Measurements from ENCODE around the gene HSF5. TPM values are rescaled to one million over a fixed set of nuclear protein-coding genes. Genes with fewer than 3 reads are reported as not detected.

Gene HSF5
- polyA plus RNA-seq, 3 donors = 0.07 TPM; not detected in 2

GRCh38 chr17:58396173-58396572 is 92.0 kb downstream of the HSF5 start:
- no peak for TF ChIP-seq CTCF (IDR thresholded peaks at IDR 0.05)
- Histone ChIP-seq H3K9ac (ENCODE audit: insufficient read depth, low read length, poor library complexity, severe bottlenecking) (no peak overlapping the region), H3K4me2 (replicated peaks; ENCODE audit: extremely low read depth, low read length, poor library complexity, severe bottlenecking) (no peak overlapping the region), H2AFZ (ENCODE audit: insufficient read depth, low read depth, low read length, poor library complexity, severe bottlenecking) (no peak overlapping the region), H3K27ac (ENCODE audit: low read depth in 1 of 2, low read length in 2 of 2) (no peak overlapping the region), H3K4me1 (ENCODE audit: control insufficient read depth in 1 of 2, insufficient read depth in 2 of 2, low read length in 2 of 2) (no peaks in the 10 kb centered on the region), H3K9me3 (replicated peaks in 1 of 2; ENCODE audit: control insufficient read depth in 1 of 2, insufficient read depth in 1 of 2, low read length in 2 of 2) (no peaks in the 10 kb centered on the region), H3K79me2 (ENCODE audit: insufficient read depth, low read length) (no peaks in the 10 kb centered on the region), H3K36me3 (replicated peaks in 1 of 2; ENCODE audit: control insufficient read depth in 1 of 2, insufficient read depth in 2 of 2, low read length in 2 of 2) (no peaks in the 10 kb centered on the region), H3K4me3 (replicated peaks in 1 of 3; ENCODE audit: low read depth in 2 of 3, low read length in 3 of 3) (no peak overlapping the region), H3K27me3 (ENCODE audit: control insufficient read depth in 2 of 2, insufficient read depth in 2 of 2, low read length in 2 of 2) (peaks cover 0 to 2% of the 10 kb centered on the region in 2 donors), H4K20me1 (ENCODE audit: insufficient read depth, low read length) (no peaks in the 10 kb centered on the region)
- no peaks in the 10 kb centered on the region for H3K36me3 Mint-ChIP-seq
- H3K27me3 Mint-ChIP-seq (ENCODE audit: low read depth in 3 of 3) = peaks cover 6 to 28% (median 13%) of the 10 kb centered on the region in 3 donors
- peaks cover 0 to 2% (median 0%) of the 10 kb centered on the region in 7 donors for H3K9me3 Mint-ChIP-seq
- DNase-seq = no peak
- no peak overlapping the region for H3K4me3 Mint-ChIP-seq
- intact Hi-C loops (cut with micrococcal nuclease) = no loop called here
- no peak overlapping the region for H3K27ac Mint-ChIP-seq
- WGBS (ENCODE audit: insufficient coverage) = no CpG with 5 or more reads among the region's 4 CpGs
- H3K4me1 Mint-ChIP-seq = no peaks in the 10 kb centered on the region

- TF ChIP-seq CTCF (IDR thresholded peaks at IDR 0.05) = no peak
These were observed 93.5 kb downstream of the HSF5 start for GRCh38 chr17:58394534-58395223.

More at GRCh38 chr17:58394534-58395223, 93.5 kb downstream of the HSF5 start:
- Mint-ChIP-seq H3K27ac (no peak overlapping the region), H3K36me3 (no peaks in the 10 kb centered on the region), H3K9me3 (peaks cover 0 to 2% (median 0%) of the 10 kb centered on the region in 7 donors), H3K27me3 (ENCODE audit: low read depth in 3 of 3) (peaks cover 6 to 31% (median 14%) of the 10 kb centered on the region in 3 donors), H3K4me3 (no peak overlapping the region), H3K4me1 (no peaks in the 10 kb centered on the region)
- no peak overlapping the region for H3K4me2 ChIP-seq (replicated peaks; ENCODE audit: extremely low read depth, low read length, poor library complexity, severe bottlenecking)
- H3K27ac ChIP-seq (ENCODE audit: low read depth in 1 of 2, low read length in 2 of 2) = no peak overlapping the region
- no peak overlapping the region for H3K4me3 ChIP-seq (replicated peaks in 1 of 3; ENCODE audit: low read depth in 2 of 3, low read length in 3 of 3)
- H3K4me1 ChIP-seq (ENCODE audit: control insufficient read depth in 1 of 2, insufficient read depth in 2 of 2, low read length in 2 of 2) = no peaks in the 10 kb centered on the region
- intact Hi-C loops (cut with micrococcal nuclease) = no loop called here
- no peak overlapping the region for H3K9ac ChIP-seq (ENCODE audit: insufficient read depth, low read length, poor library complexity, severe bottlenecking)
- H3K79me2 ChIP-seq (ENCODE audit: insufficient read depth, low read length) = no peaks in the 10 kb centered on the region
- DNase-seq = no peak
- no CpG with 5 or more reads among the region's 3 CpGs for WGBS (ENCODE audit: insufficient coverage)
- no peaks in the 10 kb centered on the region for H3K36me3 ChIP-seq (replicated peaks in 1 of 2; ENCODE audit: control insufficient read depth in 1 of 2, insufficient read depth in 2 of 2, low read length in 2 of 2)
- no peaks in the 10 kb centered on the region for H3K9me3 ChIP-seq (replicated peaks in 1 of 2; ENCODE audit: control insufficient read depth in 1 of 2, insufficient read depth in 1 of 2, low read length in 2 of 2)
- H3K27me3 ChIP-seq (ENCODE audit: control insufficient read depth in 2 of 2, insufficient read depth in 2 of 2, low read length in 2 of 2) = peaks cover 0 to 5% of the 10 kb centered on the region in 2 donors
- H2AFZ ChIP-seq (ENCODE audit: insufficient read depth, low read depth, low read length, poor library complexity, severe bottlenecking) = no peak overlapping the region
- H4K20me1 ChIP-seq (ENCODE audit: insufficient read depth, low read length) = no peaks in the 10 kb centered on the region

Measured in CD14-positive monocyte (primary cell).